OCI-LY7 (cell line): Measurements from ENCODE around the gene SHROOM2. TPM values are rescaled to one million over a fixed set of nuclear protein-coding genes. Genes with fewer than 3 reads are reported as not detected.

Source experiments
- BruUV-seq: library from RNA; stranded (reverse); fragments of 400-500 nt; replicated peaks from 2 replicates; lab custom pipeline; 2021; lab: Mats Ljungman, UMichigan
- CTCF ChIA-PET: fragments of 300-600 bp; sonication (Branson Sonifier 250); formaldehyde crosslinking; loops from one replicate; lab custom pipeline; 2022; ENCODE audit warnings: antibody characterized with exemption; ENCODE audit not compliant: unreplicated experiment; lab: Charles Lee
- POLR2A ChIA-PET: fragments of 300-600 bp; sonication (Branson Sonifier 250); formaldehyde crosslinking; loops from one replicate; lab custom pipeline; 2022; ENCODE audit warnings: antibody characterized with exemption; lab: Charles Lee
- DNase-seq: peaks from one replicate; pipeline ENCODE4 v3.0.0-alpha.2; 2015; ENCODE audit warnings: low spot score
- H2AFZ ChIP-seq: fragments of 200-600 bp; sonication (generic), shearing (Covaris generic); 2 replicates; pipeline ENCODE4 v1.6.1; 2014; ENCODE audit warnings: mild to moderate bottlenecking, antibody characterized with exemption, low read length, moderate library complexity
- H3K27ac ChIP-seq: fragments of 200-600 bp; sonication (generic); 2 replicates; pipeline ENCODE4 v1.5.1; 2014; ENCODE audit warnings: mixed run types, low read depth, mild to moderate bottlenecking, moderate library complexity, low read length, inconsistent platforms; ENCODE audit not compliant: poor library complexity, severe bottlenecking
- H3K36me3 ChIP-seq: fragments of 200-600 bp; sonication (generic); 2 replicates; pipeline ENCODE4 v1.6.1; 2014; ENCODE audit warnings: mild to moderate bottlenecking, antibody characterized with exemption, low read length, moderate library complexity, mixed read lengths; ENCODE audit not compliant: insufficient read depth
- H3K4me1 ChIP-seq: fragments of 200-600 bp; sonication (generic); 2 replicates; pipeline ENCODE4 v1.5.1; 2014; ENCODE audit warnings: mild to moderate bottlenecking, low read length; ENCODE audit not compliant: insufficient read depth, poor library complexity, severe bottlenecking
- H3K4me2 ChIP-seq: fragments of 200-600 bp; sonication (generic); 2 replicates; pipeline ENCODE4 v1.6.1; 2014; ENCODE audit warnings: mild to moderate bottlenecking, low read length
- H3K4me3 ChIP-seq: fragments of 200-600 bp; sonication (generic); 2 replicates; pipeline ENCODE4 v1.5.1; 2014; ENCODE audit warnings: mild to moderate bottlenecking, low read depth, low read length; ENCODE audit not compliant: poor library complexity, severe bottlenecking
- H3K79me2 ChIP-seq: fragments of 200-600 bp; sonication (generic); 2 replicates; pipeline ENCODE4 v1.6.1; 2016; ENCODE audit warnings: low read depth, mild to moderate bottlenecking, low read length, moderate library complexity, mixed read lengths; ENCODE audit not compliant: insufficient read depth
- H3K9me2 ChIP-seq: fragments of 200-600 bp; sonication (generic); 2 replicates; pipeline ENCODE4 v1.6.1; 2016; ENCODE audit warnings: mild to moderate bottlenecking, low read length, mixed read lengths; ENCODE audit not compliant: insufficient read depth
- H3K9me3 ChIP-seq: fragments of 200-600 bp; sonication (generic); 2 replicates; pipeline ENCODE4 v1.6.1; 2014; ENCODE audit warnings: mild to moderate bottlenecking, mixed run types, low read length, mixed read lengths
- H4K20me1 ChIP-seq: fragments of 200-600 bp; sonication (generic); 2 replicates; pipeline ENCODE4 v1.6.1; 2014; ENCODE audit warnings: mild to moderate bottlenecking, antibody characterized with exemption, low read length, moderate library complexity, mixed read lengths; ENCODE audit not compliant: insufficient read depth
- CTCF ChIP-seq: fragments of 200-600 bp; sonication (generic); conservative IDR thresholded peaks from 2 replicates; pipeline ENCODE4 v1.5.1; 2014; ENCODE audit warnings: mild to moderate bottlenecking, antibody characterized with exemption, low read length, moderate library complexity, mixed read lengths
- EZH2phosphoT487 ChIP-seq: fragments of 200-600 bp; sonication (generic); IDR thresholded peaks from 2 replicates; pipeline ENCODE4 v1.6.1; 2018; ENCODE audit warnings: low read depth, borderline replicate concordance, mild to moderate bottlenecking, mixed run types, antibody characterized with exemption, low read length, moderate library complexity, mixed read lengths
- intact Hi-C: fragments of 100-400 bp; cut with micrococcal nuclease; formaldehyde crosslinking; loops from one replicate; pipeline ENCODE4 v1.10.0; 2022; ENCODE audit not compliant: unreplicated experiment
- total RNA-seq, 2 experiments: library from RNA; depleted of rRNA in 1 of 2; stranded (reverse); fragments of >200 nt in 1 of 2; shearing (Covaris generic) in 1 of 2; gene quantifications; 2 replicates each; pipeline ENCODE4 v1.2.3, GENCODE V29; 2014 to 2022

SHROOM2 gene
- total RNA-seq, 2 experiments from 2014 or later = not detected

DNA sequence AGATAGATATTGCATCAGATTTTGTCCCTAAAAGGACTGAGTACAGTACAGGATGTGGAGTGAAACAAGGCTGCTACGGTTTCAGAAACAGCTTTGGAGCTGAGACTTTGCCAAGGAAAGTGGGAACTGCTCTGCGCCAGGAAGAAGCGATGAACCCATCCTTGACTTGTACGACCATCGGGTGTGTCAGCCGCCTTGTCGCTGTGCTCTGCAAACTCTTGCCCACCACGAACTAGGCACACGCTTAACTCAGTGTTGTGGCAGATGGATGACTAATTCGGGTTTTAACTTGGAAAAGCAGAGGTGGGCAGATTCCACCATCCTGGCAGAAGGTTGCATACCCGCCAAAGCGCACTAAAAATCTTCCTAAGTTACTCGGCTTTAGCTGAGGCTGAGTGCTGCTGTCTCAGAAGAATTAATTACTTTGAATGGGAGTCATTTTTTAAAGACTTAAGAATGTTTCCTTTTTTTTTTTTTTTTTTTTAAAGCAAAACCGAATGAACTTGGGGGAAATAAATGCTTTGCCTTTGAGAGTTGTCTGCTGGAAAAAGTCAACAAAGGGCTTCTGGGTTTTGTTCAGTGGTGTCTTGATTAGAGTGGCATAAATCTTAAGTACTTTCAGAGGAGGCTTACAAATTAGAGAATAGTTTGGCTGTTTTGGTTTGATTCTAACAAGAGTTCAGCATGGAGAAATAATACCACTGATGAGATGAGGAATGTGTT is 69.5 kb downstream of the SHROOM2 start:
- no peaks in the 10 kb centered on the region for H4K20me1 ChIP-seq
- no peak overlapping the region for H3K4me2 ChIP-seq
- CTCF ChIA-PET = no interaction called here
- no peak overlapping the region for H2AFZ ChIP-seq
- TF ChIP-seq EZH2phosphoT487 (no peak), CTCF (no peak)
- POLR2A ChIA-PET = interaction anchor here (0.6 kb wide), 1 partner anchor 1291 kb away, joined by 3 read pairs; no protein-coding TSS in a partner anchor
- H3K9me3 ChIP-seq = no peaks in the 10 kb centered on the region
- H3K4me1 ChIP-seq = no peaks in the 10 kb centered on the region
- H3K9me2 ChIP-seq = no peaks in the 10 kb centered on the region
- no peak overlapping the region for H3K27ac ChIP-seq
- no peaks in the 10 kb centered on the region for H3K79me2 ChIP-seq
- no peaks in the 10 kb centered on the region for H3K36me3 ChIP-seq
- no TSS peak for BruUV-seq
- DNase-seq = no peak
- intact Hi-C loops = no loop called here
- H3K4me3 ChIP-seq = no peak overlapping the region

DNA sequence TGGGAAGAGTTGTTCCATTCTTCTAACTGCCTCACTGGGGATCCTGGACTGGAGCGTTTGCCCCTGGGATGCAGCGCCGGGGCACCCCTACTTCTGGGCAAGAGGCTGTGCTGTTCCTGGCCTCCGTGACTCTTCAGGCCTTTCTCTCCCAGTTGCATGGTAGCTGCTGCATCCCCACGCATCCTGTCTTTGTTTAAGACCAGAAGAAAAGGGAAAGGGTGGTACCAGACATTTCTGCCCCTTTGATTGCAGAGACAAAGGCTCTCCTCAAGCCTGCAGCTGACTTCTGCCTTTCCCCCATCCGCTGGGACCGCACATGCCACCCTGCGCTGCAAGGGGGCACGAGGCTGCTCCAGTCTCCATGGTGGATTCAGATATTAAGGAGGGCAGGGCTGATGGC is 70.4 kb downstream of the SHROOM2 start:
- H3K4me3 ChIP-seq = no peak overlapping the region
- no peaks in the 10 kb centered on the region for H3K36me3 ChIP-seq

More for the DNA sequence above, 70.4 kb downstream of the SHROOM2 start:
- intact Hi-C loops = no loop called here
- TF ChIP-seq CTCF (no peak), EZH2phosphoT487 (no peak)
- Histone ChIP-seq H3K9me2 (no peaks in the 10 kb centered on the region), H3K9me3 (no peaks in the 10 kb centered on the region), H4K20me1 (no peaks in the 10 kb centered on the region), H3K4me1 (no peaks in the 10 kb centered on the region), H3K27ac (no peak overlapping the region), H3K79me2 (no peaks in the 10 kb centered on the region), H2AFZ (no peak overlapping the region), H3K4me2 (no peak overlapping the region)
- CTCF ChIA-PET = no interaction called here
- no peak for DNase-seq
- BruUV-seq = no TSS peak
- POLR2A ChIA-PET = no interaction called here
